Keratinocyte (primary cell): ENCODE measurements around the gene FTL. TPM values are rescaled to one million over a fixed set of nuclear protein-coding genes. Genes with fewer than 3 reads are reported as not detected.

ENCODE experiments used
- DNase-seq: peaks from one replicate; pipeline ENCODE4 v3.0.0-alpha.2; 2011; ENCODE audit warnings: low read depth, missing footprints, low spot score
- FAIRE-seq: peaks from 2 replicates; lab custom pipeline; 2011; peaks lifted over from hg19 to GRCh38; lab: Jason Lieb, UNC
- H2AFZ ChIP-seq: 2 replicates; pipeline ENCODE4 v1.6.0; 2012; ENCODE audit warnings: low read length, control low read depth, inconsistent platforms; ENCODE audit not compliant: control insufficient read depth
- H3K27ac ChIP-seq: 2 replicates; pipeline ENCODE4 v1.5.1; 2011; ENCODE audit warnings: low read length; ENCODE audit not compliant: control insufficient read depth, insufficient read depth
- H3K27me3 ChIP-seq: 3 replicates; pipeline ENCODE4 v1.6.0; 2011; ENCODE audit warnings: low read length; ENCODE audit not compliant: control insufficient read depth, insufficient read depth; ENCODE audit errors: extremely low read depth
- H3K36me3 ChIP-seq, 2 experiments: 2 replicates in 1 of 2; 3 replicates in 1 of 2; pipeline ENCODE4 v1.5.1; 2011; ENCODE audit warnings: low read length in 2 of 2, mild to moderate bottlenecking in 1 of 2; ENCODE audit not compliant: control insufficient read depth in 2 of 2, insufficient read depth in 2 of 2; ENCODE audit errors: extremely low read depth in 1 of 2
- H3K4me1 ChIP-seq: 3 replicates; pipeline ENCODE4 v1.5.1; 2011; ENCODE audit warnings: low read length; ENCODE audit not compliant: control insufficient read depth, insufficient read depth; ENCODE audit errors: extremely low read depth
- H3K4me2 ChIP-seq: 3 replicates; pipeline ENCODE4 v1.6.0; 2011; ENCODE audit warnings: low read depth, low read length; ENCODE audit not compliant: control insufficient read depth, insufficient read depth; ENCODE audit errors: extremely low read depth
- H3K4me3 ChIP-seq, 3 experiments: fragments of 200-600 bp in 1 of 3; sonication (generic) in 1 of 3; 2 replicates in 2 of 3; 3 replicates in 1 of 3; pipeline ENCODE4 v1.5.1; 2011 to 2016; ENCODE audit warnings: low read length in 3 of 3, mild to moderate bottlenecking in 3 of 3, control low read depth in 2 of 3, inconsistent platforms in 1 of 3, low read depth in 1 of 3, mixed read lengths in 1 of 3, mixed run types in 1 of 3, moderate library complexity in 1 of 3; ENCODE audit not compliant: control insufficient read depth in 2 of 3, insufficient read depth in 2 of 3; ENCODE audit errors: extremely low read depth in 1 of 3
- H3K79me2 ChIP-seq: 2 replicates; pipeline ENCODE4 v1.6.0; 2012; ENCODE audit warnings: low read length; ENCODE audit not compliant: control insufficient read depth, insufficient read depth
- H3K9ac ChIP-seq: 3 replicates; pipeline ENCODE4 v1.6.0; 2011; ENCODE audit warnings: low read length; ENCODE audit not compliant: control insufficient read depth, insufficient read depth; ENCODE audit errors: extremely low read depth
- H3K9me1 ChIP-seq: 3 replicates; pipeline ENCODE4 v1.6.0; 2011; ENCODE audit warnings: low read length; ENCODE audit not compliant: control insufficient read depth, insufficient read depth; ENCODE audit errors: extremely low read depth
- H3K9me3 ChIP-seq: 2 replicates; pipeline ENCODE4 v1.5.1; 2012; ENCODE audit warnings: low read depth, low read length; ENCODE audit not compliant: control insufficient read depth
- H4K20me1 ChIP-seq: 3 replicates; pipeline ENCODE4 v1.6.0; 2011; ENCODE audit warnings: low read length; ENCODE audit not compliant: control insufficient read depth, insufficient read depth; ENCODE audit errors: extremely low read depth
- EZH2 ChIP-seq: IDR thresholded peaks from one replicate; pipeline ENCODE4 v1.6.1; 2012; ENCODE audit warnings: inconsistent platforms, mild to moderate bottlenecking, low read length, moderate library complexity
- dilution Hi-C: fragments of 300-500 bp; cut with MboI; formaldehyde crosslinking; loops from one replicate; pipeline ENCODE4 v1.7.0; 2020; ENCODE audit warnings: low sequenced_read_pairs; ENCODE audit not compliant: extremely low pct_ligation_motif_present
- polyA plus RNA-seq, 5 experiments: library from polyadenylated mRNA; depleted of rRNA in 3 of 5; stranded (reverse) in 3 of 5; stranded (forward) in 1 of 5; unstranded in 1 of 5; fragments of >200 nt; gene quantifications; 1 replicate in 1 of 5; 2 replicates in 3 of 5; 3 replicates in 1 of 5; pipeline versions ENCODE4 v1.2.1 to v1.2.3, GENCODE V29; 2011 to 2012; ENCODE audit warnings: missing spikeins in 2 of 5, low read depth in 1 of 5, low replicate concordance in 1 of 5
- TF ChIP-seq, protein P1 (sequence below), 3 experiments: IDR thresholded peaks in 1 of 3; conservative IDR thresholded peaks in 1 of 3; optimal IDR thresholded peaks in 1 of 3; 2 replicates in 2 of 3; 3 replicates in 1 of 3; pipeline versions ENCODE3 to v1.5.1; 2011; ENCODE audit warnings: low read length in 3 of 3, mild to moderate bottlenecking in 3 of 3, moderate library complexity in 2 of 3, control low read depth in 1 of 3, inconsistent platforms in 1 of 3; ENCODE audit not compliant: insufficient read depth in 2 of 3; ENCODE audit errors: extremely low read depth in 1 of 3

Gene FTL
- polyA plus RNA-seq, 1 donor (not counting 4 experiments of a cell fraction or from before 2014, with no cell fraction given), result 838 TPM

DNA sequence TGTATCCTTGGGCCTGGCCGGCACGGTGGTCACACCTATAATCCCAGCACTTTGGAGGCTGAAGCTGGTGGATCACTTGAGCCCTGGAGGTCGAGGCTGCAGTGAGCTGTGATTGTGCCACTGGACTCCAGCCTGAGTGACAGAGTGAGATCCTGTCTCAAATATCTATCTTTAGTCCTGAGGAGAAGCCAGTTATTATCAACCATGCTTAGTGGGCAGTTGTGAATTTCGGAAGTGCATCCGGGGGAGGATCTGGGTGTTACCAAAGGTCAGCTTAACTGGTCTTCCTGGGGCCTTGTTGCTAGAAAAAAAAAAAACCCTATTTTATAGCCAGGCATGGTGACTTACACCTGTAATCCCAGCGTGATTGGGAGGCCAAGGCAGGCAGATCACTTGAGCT, 22.0 kb upstream of the FTL start:
- Histone ChIP-seq H2AFZ (no peak overlapping the region), H4K20me1 (no peaks in the 10 kb centered on the region), H3K36me3 (no peaks in the 10 kb centered on the region), H3K9me1 (no peaks in the 10 kb centered on the region), H3K4me1 (no peaks in the 10 kb centered on the region), H3K9ac (no peak overlapping the region), H3K79me2 (no peaks in the 10 kb centered on the region), H3K27ac (no peak overlapping the region), H3K27me3 (no peaks in the 10 kb centered on the region), H3K9me3 (no peaks in the 10 kb centered on the region), H3K4me2 (no peak overlapping the region), H3K4me3 (no peak overlapping the region)
- no peak for TF ChIP-seq EZH2
- TF ChIP-seq, protein P1, sequence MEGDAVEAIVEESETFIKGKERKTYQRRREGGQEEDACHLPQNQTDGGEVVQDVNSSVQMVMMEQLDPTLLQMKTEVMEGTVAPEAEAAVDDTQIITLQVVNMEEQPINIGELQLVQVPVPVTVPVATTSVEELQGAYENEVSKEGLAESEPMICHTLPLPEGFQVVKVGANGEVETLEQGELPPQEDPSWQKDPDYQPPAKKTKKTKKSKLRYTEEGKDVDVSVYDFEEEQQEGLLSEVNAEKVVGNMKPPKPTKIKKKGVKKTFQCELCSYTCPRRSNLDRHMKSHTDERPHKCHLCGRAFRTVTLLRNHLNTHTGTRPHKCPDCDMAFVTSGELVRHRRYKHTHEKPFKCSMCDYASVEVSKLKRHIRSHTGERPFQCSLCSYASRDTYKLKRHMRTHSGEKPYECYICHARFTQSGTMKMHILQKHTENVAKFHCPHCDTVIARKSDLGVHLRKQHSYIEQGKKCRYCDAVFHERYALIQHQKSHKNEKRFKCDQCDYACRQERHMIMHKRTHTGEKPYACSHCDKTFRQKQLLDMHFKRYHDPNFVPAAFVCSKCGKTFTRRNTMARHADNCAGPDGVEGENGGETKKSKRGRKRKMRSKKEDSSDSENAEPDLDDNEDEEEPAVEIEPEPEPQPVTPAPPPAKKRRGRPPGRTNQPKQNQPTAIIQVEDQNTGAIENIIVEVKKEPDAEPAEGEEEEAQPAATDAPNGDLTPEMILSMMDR (optimal IDR thresholded peaks at IDR 0.05 in 1 of 3, IDR thresholded peaks at IDR 0.05 in 1 of 3, conservative IDR thresholded peaks at IDR 0.05 in 1 of 3; ENCODE audit: extremely low read depth in 1 of 3, insufficient read depth in 2 of 3, low read length in 3 of 3), result no peak
- no peak for DNase-seq
- dilution Hi-C loops, result no loop called here
- FAIRE-seq, result no peak

DNA sequence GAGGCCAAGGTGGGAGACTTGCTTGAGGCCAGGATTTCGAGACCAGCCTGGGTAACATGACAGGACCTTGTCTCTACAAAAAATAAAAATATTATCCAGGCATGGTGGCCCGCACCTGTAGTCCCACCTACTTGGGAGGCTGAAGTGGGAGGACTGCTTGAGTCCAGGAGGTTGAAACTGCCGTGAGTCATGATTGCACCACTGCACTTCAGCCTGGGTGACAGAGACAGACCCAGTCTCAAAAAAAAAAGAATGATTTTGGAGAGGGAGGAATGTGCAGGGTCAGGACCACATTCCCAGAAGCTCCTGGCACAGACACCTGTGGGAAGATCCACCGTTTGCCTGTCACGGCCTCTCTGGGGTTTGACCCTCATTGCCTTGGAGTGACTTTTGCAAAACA, 19.7 kb upstream of the FTL start:
- Histone ChIP-seq H4K20me1 (no peaks in the 10 kb centered on the region), H3K27ac (no peak overlapping the region), H3K79me2 (no peaks in the 10 kb centered on the region), H3K27me3 (no peaks in the 10 kb centered on the region), H3K4me1 (no peaks in the 10 kb centered on the region), H3K9me1 (no peaks in the 10 kb centered on the region), H3K9me3 (no peaks in the 10 kb centered on the region), H3K9ac (no peak overlapping the region), H3K36me3 (no peaks in the 10 kb centered on the region), H3K4me3 (no peak overlapping the region), H3K4me2 (no peak overlapping the region), H2AFZ (no peak overlapping the region)
- TF ChIP-seq, protein P1 (optimal IDR thresholded peaks at IDR 0.05 in 1 of 3, IDR thresholded peaks at IDR 0.05 in 1 of 3, conservative IDR thresholded peaks at IDR 0.05 in 1 of 3; ENCODE audit: extremely low read depth in 1 of 3, insufficient read depth in 2 of 3, low read length in 3 of 3), result no peak
- TF ChIP-seq EZH2, result no peak
- DNase-seq (no peak), FAIRE-seq (no peak)
- dilution Hi-C loops, result no loop called here
